B cell (primary cell): Measurements from ENCODE around the gene PIK3R4. TPM values are rescaled to one million over a fixed set of nuclear protein-coding genes. Genes with fewer than 3 reads are reported as not detected.

Experiments
- ATAC-seq: fragments of 200-7000 bp; cut with Tn5 transposase; one replicate; pipeline ENCODE4 v1.10.0; 2021; ENCODE audit warnings: low read depth, mild to moderate bottlenecking, moderate number of reproducible peaks, moderate library complexity
- CTCF ChIA-PET: fragments of 350-600 bp; sonication (Branson Sonifier 250); formaldehyde crosslinking; loops from one replicate; lab custom pipeline; 2021; ENCODE audit warnings: antibody characterized with exemption, inconsistent platforms; lab: Charles Lee
- POLR2A ChIA-PET: fragments of 350-600 bp; sonication (Branson Sonifier 250); formaldehyde crosslinking; loops from one replicate; lab custom pipeline; 2021; ENCODE audit warnings: antibody characterized with exemption; lab: Charles Lee
- DNase-seq: peaks from one replicate; pipeline ENCODE4 v3.0.0; 2013
- H2AFZ ChIP-seq: 2 replicates; pipeline ENCODE4 v1.6.1; 2012; ENCODE audit warnings: mild to moderate bottlenecking, low read depth, low read length; ENCODE audit not compliant: insufficient read depth, poor library complexity, severe bottlenecking
- H3K27ac ChIP-seq, 2 donors: 1 replicate in 1 of 2; 2 replicates in 1 of 2; pipeline ENCODE4 v1.5.1; 2012 to 2013; ENCODE audit warnings: low read length in 2 of 2, mild to moderate bottlenecking in 2 of 2, moderate library complexity in 1 of 2
- H3K27me3 ChIP-seq, 4 experiments: fragments of 200-600 bp in 1 of 4; sonication (generic) in 1 of 4; replicated peaks in 1 of 4; 1 replicate in 2 of 4; 2 replicates in 2 of 4; pipeline versions ENCODE4 v1.6.1 to v1.7.0; 2013 to 2016; ENCODE audit warnings: low read length in 3 of 4, mild to moderate bottlenecking in 2 of 4, mixed read lengths in 1 of 4, moderate library complexity in 1 of 4; ENCODE audit not compliant: insufficient read depth in 4 of 4, control insufficient read depth in 3 of 4; ENCODE audit errors: control extremely low read depth in 1 of 4
- H3K36me3 ChIP-seq, 2 experiments: replicated peaks in 1 of 2; 1 replicate in 1 of 2; 2 replicates in 1 of 2; pipeline versions ENCODE4 v1.6.1 to v1.7.1; 2013; ENCODE audit warnings: low read length in 1 of 2; ENCODE audit not compliant: insufficient read depth in 2 of 2, control insufficient read depth in 1 of 2; ENCODE audit errors: control extremely low read depth in 1 of 2, extremely low read depth in 1 of 2
- H3K4me1 ChIP-seq, 2 donors: fragments of 200-600 bp in 1 of 2; sonication (generic) in 1 of 2; 1 replicate in 1 of 2; 2 replicates in 1 of 2; pipeline versions ENCODE4 v1.5.1 to v1.6.1; 2013 to 2017; ENCODE audit warnings: low read length in 2 of 2; ENCODE audit not compliant: control insufficient read depth in 2 of 2, insufficient read depth in 2 of 2
- H3K4me2 ChIP-seq: replicated peaks from 2 replicates; pipeline ENCODE3; 2012; ENCODE audit warnings: mild to moderate bottlenecking, low read depth, low read length; ENCODE audit not compliant: poor library complexity, severe bottlenecking
- H3K4me3 ChIP-seq, 5 experiments: fragments of 200-600 bp in 1 of 5; sonication (generic) in 1 of 5; 1 replicate in 3 of 5; 2 replicates in 2 of 5; pipeline versions ENCODE4 v1.5.1 to v1.7.0; 2011 to 2016; ENCODE audit warnings: low read length in 4 of 5, mild to moderate bottlenecking in 4 of 5, low read depth in 2 of 5, control low read depth in 1 of 5, moderate library complexity in 1 of 5; ENCODE audit not compliant: insufficient read depth in 1 of 5; ENCODE audit errors: control extremely low read depth in 1 of 5, extremely low read depth in 1 of 5
- H3K79me2 ChIP-seq: fragments of 200-600 bp; sonication (generic); one replicate; pipeline ENCODE4 v1.6.0; 2016; ENCODE audit warnings: low read length; ENCODE audit not compliant: control insufficient read depth, insufficient read depth
- H3K9ac ChIP-seq: fragments of 200-600 bp; sonication (generic); 2 replicates; pipeline ENCODE4 v1.6.1; 2017; ENCODE audit warnings: mild to moderate bottlenecking, low read length, moderate library complexity
- H3K9me3 ChIP-seq, 3 donors: one replicate each; pipeline versions ENCODE4 v1.6.1 to v1.7.1; 2013; ENCODE audit warnings: low read length in 2 of 3; ENCODE audit not compliant: control insufficient read depth in 2 of 3, insufficient read depth in 1 of 3; ENCODE audit errors: control extremely low read depth in 1 of 3
- H4K20me1 ChIP-seq: 2 replicates; pipeline ENCODE4 v1.6.0; 2012; ENCODE audit warnings: mild to moderate bottlenecking, low read length; ENCODE audit not compliant: insufficient read depth, control insufficient read depth, poor library complexity, severe bottlenecking
- H3K27ac Mint-ChIP-seq: one replicate; pipeline ENCODE4 v1.8.0; 2021; ENCODE audit warnings: mixed read lengths
- H3K27me3 Mint-ChIP-seq: one replicate; pipeline ENCODE4 v1.8.0; 2021; ENCODE audit warnings: mixed read lengths
- H3K4me1 Mint-ChIP-seq: one replicate; pipeline ENCODE4 v1.8.0; 2021; ENCODE audit warnings: mixed read lengths
- H3K4me3 Mint-ChIP-seq: one replicate; pipeline ENCODE4 v1.8.0; 2021; ENCODE audit warnings: mixed read lengths
- H3K9me3 Mint-ChIP-seq: one replicate; pipeline ENCODE4 v1.8.0; 2022; ENCODE audit warnings: mixed read lengths; ENCODE audit not compliant: insufficient read depth
- CTCF ChIP-seq: fragments of 200-600 bp; IDR thresholded peaks from one replicate; pipeline ENCODE4 v1.8.0; 2022; ENCODE audit warnings: antibody characterized with exemption, mild to moderate bottlenecking
- EZH2 ChIP-seq: IDR thresholded peaks from 2 replicates; pipeline ENCODE4 v1.6.1; 2012; ENCODE audit warnings: borderline replicate concordance, low read depth, mild to moderate bottlenecking, moderate library complexity, low read length; ENCODE audit not compliant: insufficient read depth, poor library complexity, severe bottlenecking
- WGBS: methylation state at CpG from one replicate; pipeline ENCODE4 v1.1.5; 2013; ENCODE audit warnings: missing lambda C conversion rate; ENCODE audit not compliant: insufficient coverage; 5-methylcytosine and 5-hydroxymethylcytosine counted together
- intact Hi-C: fragments of 100-400 bp; cut with micrococcal nuclease; formaldehyde crosslinking; loops from one replicate; pipeline ENCODE4 v1.10.0; 2022
- polyA plus RNA-seq: library from polyadenylated mRNA; depleted of rRNA; stranded (reverse); fragments of >200 nt; gene quantifications from 2 replicates; pipeline ENCODE4 v1.2.3, GENCODE V29; 2012
- total RNA-seq, 2 donors: library from RNA; stranded (reverse); fragments of 120-200 nt in 1 of 2; gene quantifications; 1 replicate in 1 of 2; 2 replicates in 1 of 2; pipeline versions ENCODE4 v1.2.3 to v1.2.4, GENCODE V29; 2013 to 2022

PIK3R4 gene
- total and polyA plus RNA-seq, 2 donors (not counting 1 experiment from before 2014, with no cell fraction given): 23.9 to 27.1 TPM

GRCh38 chr3:130733236-130733875 is 13.3 kb downstream of the PIK3R4 start:
- no peak overlapping the region for H3K4me2 ChIP-seq
- Mint-ChIP-seq H3K9me3 (no peaks in the 10 kb centered on the region), H3K4me1 (peaks cover 8% of the 10 kb centered on the region), H3K27ac (no peak overlapping the region), H3K4me3 (no peak overlapping the region), H3K27me3 (no peaks in the 10 kb centered on the region)
- no peak for TF ChIP-seq EZH2
- TF ChIP-seq CTCF: no peak
- no peaks in the 10 kb centered on the region for H3K9me3 ChIP-seq
- DNase-seq: no peak
- no peak overlapping the region for H3K27ac ChIP-seq
- ChIA-PET POLR2A (no interaction called here), CTCF (interaction anchor here (0.7 kb wide), 1 partner anchor 169 kb away, joined by 5 read pairs; no protein-coding TSS in a partner anchor)
- WGBS: 97% methylated on average over 6 of the region's 8 CpGs
- H3K9ac ChIP-seq: no peak overlapping the region
- H4K20me1 ChIP-seq: peaks cover 16% of the 10 kb centered on the region
- no peaks in the 10 kb centered on the region for H3K4me1 ChIP-seq
- ATAC-seq: no peak
- H3K27me3 ChIP-seq: no peaks in the 10 kb centered on the region
- H3K36me3 ChIP-seq: peaks cover 13 to 25% of the 10 kb centered on the region in 2 experiments
- H3K79me2 ChIP-seq: peaks cover 12% of the 10 kb centered on the region
- no peak overlapping the region for H3K4me3 ChIP-seq
- no peak overlapping the region for H2AFZ ChIP-seq
- intact Hi-C loops: no loop called here

- peaks cover 5% of the 10 kb centered on the region for H3K79me2 ChIP-seq
- H3K27me3 ChIP-seq: no peaks in the 10 kb centered on the region
- H3K9ac ChIP-seq: no peak overlapping the region
- DNase-seq (no peak), ATAC-seq (no peak)
- H4K20me1 ChIP-seq: peaks cover 8% of the 10 kb centered on the region
- peaks cover 13 to 25% of the 10 kb centered on the region in 2 experiments for H3K36me3 ChIP-seq
- TF ChIP-seq EZH2: no peak
- no peak for TF ChIP-seq CTCF
- Mint-ChIP-seq H3K27ac (no peak overlapping the region), H3K4me1 (peaks cover 2% of the 10 kb centered on the region), H3K27me3 (no peaks in the 10 kb centered on the region), H3K9me3 (no peaks in the 10 kb centered on the region), H3K4me3 (no peak overlapping the region)
- no peak overlapping the region for H3K27ac ChIP-seq
- POLR2A ChIA-PET: no interaction called here
- no peak overlapping the region for H3K4me3 ChIP-seq
- H2AFZ ChIP-seq: no peak overlapping the region
- intact Hi-C loops: no loop called here
- CTCF ChIA-PET: interaction anchor here (0.7 kb wide), 1 partner anchor 170 kb away, joined by 5 read pairs; no protein-coding TSS in a partner anchor
- H3K9me3 ChIP-seq: no peaks in the 10 kb centered on the region
- no CpG with 5 or more reads among the region's 2 CpGs for WGBS
- no peak overlapping the region for H3K4me2 ChIP-seq
- no peaks in the 10 kb centered on the region for H3K4me1 ChIP-seq
These were observed 14.1 kb downstream of the PIK3R4 start for GRCh38 chr3:130732501-130732900.
